Activated CD8-positive, alpha-beta memory T cell treated with anti-CD3 and anti-CD28 coated beads for 48 hours (primary cell): ENCODE data around the gene PTPN4.
"Not testable (repeated sequence)": the region's sequence is repeated elsewhere in the genome, so short reads cannot be mapped to it uniquely, and the experiment has no call there.

Source experiments
- DNase-seq, 3 experiments: peaks; one replicate each; pipeline ENCODE4 v3.0.0-alpha.2; 2020; ENCODE audit warnings: low read depth in 2 of 3, low spot score in 2 of 3

Gene PTPN4

DNA sequence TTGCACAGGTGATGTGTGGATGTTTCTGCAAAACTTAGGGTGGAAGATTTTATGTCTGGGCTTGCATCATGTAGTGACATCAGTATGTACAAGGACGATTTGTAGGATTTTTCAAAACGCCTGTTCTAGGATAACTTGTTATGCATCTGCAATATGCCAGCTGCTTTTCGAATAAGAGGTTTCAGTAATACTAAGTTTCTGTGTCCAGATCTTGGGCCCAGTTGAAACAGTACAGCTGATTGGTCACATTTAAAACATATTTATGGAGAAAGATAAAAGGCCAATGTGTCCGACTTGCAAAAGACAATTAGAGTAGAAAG is 1.2 kb downstream of the PTPN4 start:
- no peak for DNase-seq

- DNase-seq: no peak
Measured at GRCh38 chr2:119764832-119765231, 5.1 kb downstream of the PTPN4 start.

DNA sequence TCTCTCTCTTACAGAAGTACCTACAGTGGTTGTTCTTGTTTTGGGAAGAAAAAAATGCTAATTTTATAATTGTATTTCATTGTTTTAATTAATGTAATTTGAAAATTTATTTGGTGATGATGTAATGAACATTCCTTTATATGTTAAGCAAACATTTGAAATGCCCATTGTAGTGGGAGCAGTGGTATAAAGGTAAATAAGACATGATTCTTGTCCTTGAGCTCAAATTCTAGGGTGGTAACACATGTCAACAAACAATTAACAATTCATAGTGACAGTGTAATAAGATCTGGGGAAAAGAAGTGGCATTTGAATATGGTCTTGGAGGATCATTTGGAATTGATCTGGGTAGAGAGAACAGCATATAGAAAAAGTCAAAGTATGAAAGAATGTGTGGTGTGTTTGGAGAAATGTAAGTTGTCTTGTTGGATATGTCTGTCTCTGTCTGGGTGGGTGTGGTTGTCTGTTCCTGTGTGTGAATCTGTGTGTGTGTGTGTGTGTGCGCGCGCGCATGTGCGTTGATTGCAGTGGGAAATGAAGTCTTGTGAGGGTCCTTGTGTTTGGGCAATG is 5.8 kb downstream of the PTPN4 start:
- no peak for DNase-seq

DNA sequence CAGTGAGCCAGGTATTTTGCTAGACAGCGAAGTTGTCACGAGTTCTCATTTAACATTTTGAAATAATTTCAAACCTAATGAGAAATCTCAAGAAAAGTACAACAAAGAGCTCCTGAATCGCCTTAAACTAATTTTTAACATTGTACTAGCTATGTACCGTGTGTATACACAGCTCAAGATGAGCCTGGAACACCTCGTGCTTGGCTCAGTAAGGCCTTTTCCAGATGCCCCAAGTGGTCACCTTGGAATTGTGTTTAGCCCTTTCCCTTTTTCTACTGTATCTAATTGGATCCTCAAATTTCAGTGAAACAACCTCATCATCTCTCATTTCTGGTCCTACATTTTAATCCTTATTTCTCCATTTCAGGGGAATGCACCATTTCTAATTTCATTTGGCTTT is 7.2 kb downstream of the PTPN4 start:
- DNase-seq: no peak

GRCh38 chr2:119768742-119769141 is 9.0 kb downstream of the PTPN4 start:
- DNase-seq: no peak

- no peak for DNase-seq
Measured at GRCh38 chr2:119769645-119770044, 9.9 kb downstream of the PTPN4 start.

- DNase-seq: no peak
Measured at GRCh38 chr2:119771331-119771730, 11.6 kb downstream of the PTPN4 start.

DNA sequence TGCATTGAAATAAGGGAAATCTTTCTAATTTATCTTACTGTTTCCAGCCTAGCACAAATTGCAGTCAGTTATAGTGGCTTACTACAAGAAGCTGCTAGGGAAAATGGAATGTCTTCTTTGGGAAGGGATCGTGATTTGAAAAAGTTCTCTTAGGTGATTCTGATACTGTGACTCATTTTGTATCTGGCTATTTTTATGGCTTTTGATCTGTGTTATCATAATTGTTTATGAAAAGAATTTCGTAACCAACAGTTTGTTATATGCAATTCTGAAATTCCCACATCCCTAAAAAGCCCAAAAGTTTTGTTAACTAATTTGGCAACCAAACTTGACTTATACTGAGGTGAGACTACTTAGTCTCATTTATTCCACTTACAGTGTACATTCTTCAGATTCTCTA is 12.4 kb downstream of the PTPN4 start:
- no peak for DNase-seq

DNA sequence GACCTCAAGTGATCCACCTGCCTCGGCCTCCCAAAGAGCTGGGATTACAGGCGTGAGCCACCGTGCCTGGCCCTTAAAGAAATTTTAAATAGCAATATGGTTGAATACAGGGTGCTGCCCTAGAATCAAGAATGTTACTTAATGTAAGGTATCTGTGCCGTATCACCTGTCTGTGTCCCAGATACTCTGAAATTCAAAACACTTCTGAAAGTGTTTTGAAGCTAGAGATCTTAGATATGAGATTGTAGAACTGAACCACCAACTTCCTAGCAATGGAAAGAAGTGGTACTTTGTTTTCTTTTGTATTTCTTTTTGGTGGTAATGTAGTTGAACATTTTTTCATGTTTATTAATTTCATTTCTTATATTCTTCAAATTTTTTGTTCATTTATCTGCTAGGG is 13.0 kb downstream of the PTPN4 start:
- no peak for DNase-seq

DNA sequence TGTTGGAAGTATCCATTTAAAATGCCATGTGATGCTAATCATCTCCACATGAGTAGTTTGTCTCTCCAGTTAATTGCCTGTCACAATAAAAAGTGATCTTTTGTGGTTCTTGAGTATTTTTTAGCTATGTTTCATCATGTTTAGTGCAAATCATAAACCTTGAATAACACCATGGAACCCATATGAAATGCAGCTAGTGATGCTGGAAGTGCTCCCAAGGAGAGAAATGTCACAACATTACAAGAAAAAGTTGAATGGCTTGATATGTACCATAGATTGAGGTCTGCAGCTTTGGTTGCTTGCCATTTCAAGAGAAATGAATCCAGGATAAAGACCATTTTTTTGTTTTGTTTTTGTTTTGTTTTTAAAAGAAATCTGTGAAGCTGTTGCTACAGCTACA is 14.3 kb downstream of the PTPN4 start:
- no peak for DNase-seq

DNA sequence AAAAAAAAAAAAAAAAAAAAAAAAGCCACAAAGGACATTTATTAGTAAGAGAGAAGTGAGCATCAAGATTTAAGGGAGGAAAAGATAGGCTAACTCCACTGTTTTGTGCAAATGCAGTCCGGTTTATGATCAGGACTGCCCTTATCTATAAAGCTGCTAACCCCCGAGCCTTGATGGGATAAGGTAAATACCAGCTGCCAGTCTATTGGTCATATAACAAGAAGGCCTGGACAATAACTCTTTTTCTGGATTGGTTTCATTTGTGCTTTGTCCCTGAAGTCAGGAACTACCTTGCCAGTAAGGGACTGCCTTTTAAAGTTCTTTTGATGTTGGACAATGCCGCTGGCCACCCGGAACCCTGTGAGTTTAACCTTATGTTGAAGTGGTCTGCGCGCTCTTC is 15.4 kb downstream of the PTPN4 start:
- no peak for DNase-seq

- no peak for DNase-seq
Measured at GRCh38 chr2:119782308-119783027, 22.7 kb downstream of the PTPN4 start.

GRCh38 chr2:119784876-119785275 is 25.2 kb downstream of the PTPN4 start:
- DNase-seq: no peak

DNA sequence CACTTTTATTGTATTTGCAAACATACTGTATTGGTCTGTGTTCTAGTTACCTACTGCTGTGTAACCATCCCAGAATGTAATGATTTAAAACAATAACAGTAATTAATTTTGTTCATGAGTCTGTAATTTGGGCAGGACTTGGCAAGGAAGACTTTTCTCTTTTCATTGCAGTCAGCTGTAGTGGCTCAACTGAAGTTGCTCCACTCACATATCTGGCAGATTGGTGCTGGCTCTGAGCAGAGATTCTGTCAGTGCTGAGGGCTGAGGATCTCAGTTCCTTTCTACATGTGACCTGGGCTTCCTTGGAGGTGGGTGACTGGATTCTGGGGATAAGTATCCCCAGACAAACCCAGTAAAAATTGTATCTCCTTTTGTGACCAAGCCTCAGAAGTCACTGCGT is 26.6 kb downstream of the PTPN4 start:
- DNase-seq: no peak

- no peak for DNase-seq
Measured at GRCh38 chr2:119788752-119789151, 29.0 kb downstream of the PTPN4 start.

- DNase-seq: no peak
Measured at GRCh38 chr2:119790466-119790865, 30.7 kb downstream of the PTPN4 start.

DNA sequence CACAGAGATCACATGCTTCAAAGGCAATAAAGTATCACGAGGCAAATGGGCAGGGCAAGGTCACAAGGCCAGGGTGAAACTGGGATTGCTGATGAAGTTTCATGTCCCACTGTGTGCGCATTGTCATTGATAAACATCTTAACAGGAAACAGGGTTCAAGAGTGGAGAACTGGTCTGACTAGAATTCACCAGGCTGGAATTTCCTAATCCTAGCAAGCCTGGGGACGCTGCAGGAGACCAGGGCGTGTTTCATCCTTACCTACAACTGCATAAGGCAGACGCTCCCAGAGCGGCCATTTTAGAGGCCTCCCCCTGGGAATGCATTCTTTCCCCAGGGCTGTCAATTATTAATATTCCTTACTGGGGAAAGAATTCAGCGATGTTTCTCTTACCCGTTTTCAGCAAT is 33.2 kb downstream of the PTPN4 start:
- no peak for DNase-seq

GRCh38 chr2:119794237-119794636 is 34.5 kb downstream of the PTPN4 start:
- DNase-seq: no peak

GRCh38 chr2:119795309-119796303 is 35.9 kb downstream of the PTPN4 start:
- DNase-seq: no peak

DNA sequence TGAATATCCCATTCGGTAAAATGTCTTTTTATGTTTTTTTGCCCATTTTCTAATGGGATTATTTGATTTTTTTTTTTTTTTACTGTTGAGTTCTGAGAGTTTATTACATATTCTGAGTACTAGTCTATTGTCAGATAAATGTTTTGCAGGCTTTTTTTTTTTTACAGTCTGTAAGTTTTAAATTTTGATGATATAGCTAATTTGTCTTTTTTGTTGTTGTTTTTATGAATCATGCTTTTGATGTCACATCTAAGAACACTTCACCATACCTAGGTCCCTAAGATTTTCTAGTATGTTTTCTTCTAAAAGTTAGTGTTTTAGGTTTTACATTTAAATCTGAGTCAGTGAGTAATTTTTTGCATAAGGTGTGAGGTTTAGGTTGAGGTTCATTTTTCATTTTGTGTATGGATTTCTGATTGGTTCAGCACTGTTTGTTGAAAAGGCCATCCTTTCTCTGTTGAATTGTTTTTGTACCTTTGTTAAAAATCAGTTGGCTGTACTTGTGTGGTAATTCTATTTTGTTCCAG is 40.7 kb downstream of the PTPN4 start:
- DNase-seq: no peak

GRCh38 chr2:119801040-119801439 is 41.3 kb downstream of the PTPN4 start:
- no peak for DNase-seq

- not testable (repeated sequence) for DNase-seq
Measured at GRCh38 chr2:119801989-119802388, 42.3 kb downstream of the PTPN4 start.
